ENCODE measurements around the gene PRPH2. TPM values are rescaled to one million over a fixed set of nuclear protein-coding genes. Genes with fewer than 3 reads are reported as not detected.
"Not testable (repeated sequence)": the region's sequence is repeated elsewhere in the genome, so short reads cannot be mapped to it uniquely, and the experiment has no call there.

PRPH2 gene
- total RNA-seq, 2 donors from 2014 or later: not detected

DNA sequence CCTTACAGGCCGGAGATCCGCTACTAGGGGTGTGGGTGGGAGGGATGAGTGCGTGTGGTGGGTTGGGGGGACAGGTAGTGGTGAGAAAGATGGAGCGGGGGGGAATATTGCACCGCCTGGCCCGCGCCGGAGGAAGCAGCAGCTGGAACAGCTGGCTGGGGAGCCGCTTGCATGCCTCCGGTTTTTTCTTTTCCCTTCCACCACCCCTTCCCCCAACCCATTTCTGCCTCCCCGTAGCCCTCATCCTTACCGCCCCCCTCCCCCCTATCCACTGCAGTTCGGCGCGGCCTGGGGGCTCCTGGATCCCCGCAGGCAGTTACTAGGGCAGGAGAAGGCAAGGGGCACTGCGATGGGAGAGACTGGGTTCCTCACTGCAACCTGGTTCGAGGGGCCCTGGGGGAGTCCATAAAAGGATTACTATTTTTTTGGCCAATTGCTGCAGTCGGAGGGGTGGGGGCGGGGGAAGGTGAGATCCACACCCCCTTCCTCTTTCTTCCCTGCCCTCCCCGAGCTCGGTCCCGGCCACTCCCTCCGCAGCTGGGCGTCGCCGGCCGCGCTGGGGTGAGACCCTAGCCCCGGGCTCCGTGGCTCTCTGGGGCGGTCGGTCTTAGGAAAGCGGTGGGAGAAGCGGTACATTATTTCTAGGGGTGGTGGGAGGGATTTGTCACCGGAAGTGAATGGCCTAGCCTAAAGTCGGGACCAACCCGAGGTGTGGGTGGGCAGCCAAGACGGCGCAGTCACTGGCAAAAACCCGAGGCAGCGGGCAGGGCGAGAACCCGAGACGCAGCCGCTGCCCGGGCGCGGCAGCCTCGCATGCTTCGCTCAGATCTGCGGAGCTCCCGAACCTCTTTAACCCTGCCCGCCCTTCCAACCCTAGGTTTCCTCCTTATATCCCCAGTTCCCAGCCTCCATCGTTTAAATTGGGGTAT lies 24.3 kb upstream of the PRPH2 start:
- Mint-ChIP-seq H3K4me1 (peaks cover 14% of the 10 kb centered on the region), H3K36me3 (ENCODE audit: low read depth) (peaks cover 18% of the 10 kb centered on the region), H3K4me3 (peak overlapping the region; percentile 84), H3K27me3 (no peaks in the 10 kb centered on the region), H3K27ac (peak overlapping the region; percentile 88), H3K9me3 (no peaks in the 10 kb centered on the region)
- ATAC-seq (replicated peaks): peak; percentile 71

DNA sequence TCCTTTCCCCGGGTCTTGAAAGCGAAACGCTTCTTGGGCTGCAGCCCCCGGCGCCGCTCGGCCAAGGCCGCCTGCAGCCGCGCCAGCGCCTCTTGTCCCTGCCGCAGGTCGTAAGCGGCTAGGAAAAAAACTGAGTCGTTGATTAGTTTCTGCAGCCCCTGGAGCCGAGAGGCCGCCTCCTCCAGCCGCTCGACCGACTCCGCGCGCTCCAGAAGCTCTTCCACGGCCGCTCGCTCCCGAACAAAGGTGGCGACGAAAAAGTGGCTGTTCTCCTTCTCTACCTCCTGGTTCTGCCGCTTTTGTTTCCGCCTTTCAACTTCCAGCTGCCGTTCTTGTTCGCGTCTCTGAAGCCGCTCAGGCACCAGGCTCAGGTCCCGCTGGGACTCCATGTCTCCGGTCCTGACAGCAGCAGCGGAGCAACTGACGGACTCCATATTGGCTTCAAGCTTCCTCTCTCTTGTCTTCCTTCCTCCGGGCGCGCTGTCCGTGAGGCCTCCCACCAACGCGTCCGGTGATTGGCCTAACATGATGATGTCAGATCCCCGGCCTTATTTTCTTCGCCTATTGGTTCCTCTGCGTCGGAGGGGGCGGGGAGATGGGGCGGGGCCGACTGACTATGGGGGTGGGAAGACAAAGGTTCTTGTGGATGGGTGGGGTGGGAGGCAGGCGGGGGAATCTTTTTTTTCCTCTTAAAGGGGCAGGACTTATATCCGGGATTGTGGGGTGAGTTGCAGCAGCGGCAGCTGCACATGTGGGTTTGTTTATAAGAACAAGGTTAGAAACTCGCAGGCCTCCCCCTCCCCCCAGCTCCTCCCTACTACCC lies 23.5 kb upstream of the PRPH2 start, which contains the start of gene TBCC:
Gene TBCC, minus strand, starts transcription at position 464 of the 823 bp plus-strand sequence. Its CDS starts 30 bp downstream, at position 434.
- Mint-ChIP-seq H3K4me3 (peak within 1 kb of the TSS; percentile 84), H3K27ac (peak within 1 kb of the TSS; percentile 88), H3K4me1 (peaks cover 14% of the 10 kb centered on the region), H3K36me3 (ENCODE audit: low read depth) (peaks cover 14% of the 10 kb centered on the region), H3K9me3 (no peaks in the 10 kb centered on the region), H3K27me3 (no peaks in the 10 kb centered on the region)
- peak; percentile 82 for ATAC-seq (replicated peaks)

DNA sequence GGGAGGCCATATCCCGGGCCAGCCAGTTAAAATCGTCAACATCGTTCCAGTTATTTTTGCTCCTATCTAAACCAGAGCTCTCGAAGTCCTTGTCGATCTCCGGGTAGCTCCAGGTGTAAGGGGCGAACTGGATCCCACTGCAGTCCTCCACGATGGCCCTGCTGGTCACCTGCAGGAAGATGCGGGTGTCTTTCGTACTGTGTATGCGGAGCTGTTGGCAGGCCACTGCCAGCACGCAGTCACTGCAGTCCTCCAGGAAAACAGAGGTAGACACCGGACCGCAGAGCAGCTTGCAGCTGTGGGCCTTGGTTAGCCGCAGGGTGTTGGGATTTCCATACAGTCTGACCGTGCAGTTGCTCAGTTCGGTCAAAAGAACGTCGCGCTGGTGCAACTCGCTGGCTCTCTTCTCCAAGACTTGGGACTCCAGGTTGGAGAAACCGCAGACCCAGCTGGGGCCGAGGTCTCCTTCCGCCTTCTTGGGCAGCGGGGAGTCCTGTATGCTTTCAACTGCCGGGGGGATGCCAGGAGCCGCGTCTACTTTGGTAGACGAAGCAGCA lies 22.8 kb upstream of the PRPH2 start:
- Mint-ChIP-seq H3K36me3 (ENCODE audit: low read depth) (peaks cover 14% of the 10 kb centered on the region), H3K4me3 (peak overlapping the region; percentile 84), H3K9me3 (no peaks in the 10 kb centered on the region), H3K27ac (no peak overlapping the region), H3K27me3 (no peaks in the 10 kb centered on the region), H3K4me1 (peaks cover 14% of the 10 kb centered on the region)
- no peak for ATAC-seq (replicated peaks)

DNA sequence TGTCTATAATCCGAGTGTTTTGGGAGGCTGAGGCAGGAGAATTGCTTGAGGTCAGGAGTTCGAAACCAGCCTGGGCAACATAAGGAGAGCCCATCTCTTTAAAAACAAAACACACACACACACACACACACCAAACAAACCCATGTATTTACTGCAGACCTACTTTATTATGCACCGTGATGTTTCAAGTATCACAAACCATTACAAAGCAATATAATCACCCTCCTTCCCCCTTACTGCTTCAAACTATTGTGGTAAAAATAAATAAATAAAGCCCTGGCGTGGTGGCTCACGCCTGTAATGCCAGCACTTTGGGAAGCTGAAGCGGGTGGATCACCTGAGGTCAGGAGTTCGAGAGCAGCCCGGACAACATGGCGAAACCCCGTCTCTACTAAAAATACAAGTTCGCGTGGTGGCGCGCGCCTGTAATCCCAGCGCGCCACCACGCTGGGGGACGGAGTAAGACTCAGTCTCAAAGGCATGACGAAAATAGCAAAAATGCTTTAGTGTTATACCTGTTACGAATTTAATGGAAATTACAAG lies 22.0 kb upstream of the PRPH2 start:
- H3K4me3 Mint-ChIP-seq: peak overlapping the region; percentile 84
- no peaks in the 10 kb centered on the region for H3K27me3 Mint-ChIP-seq
- no peaks in the 10 kb centered on the region for H3K9me3 Mint-ChIP-seq
- H3K27ac Mint-ChIP-seq: no peak overlapping the region
- peaks cover 14% of the 10 kb centered on the region for H3K4me1 Mint-ChIP-seq
- no peak for ATAC-seq (replicated peaks)
- H3K36me3 Mint-ChIP-seq (ENCODE audit: low read depth): peaks cover 14% of the 10 kb centered on the region

DNA sequence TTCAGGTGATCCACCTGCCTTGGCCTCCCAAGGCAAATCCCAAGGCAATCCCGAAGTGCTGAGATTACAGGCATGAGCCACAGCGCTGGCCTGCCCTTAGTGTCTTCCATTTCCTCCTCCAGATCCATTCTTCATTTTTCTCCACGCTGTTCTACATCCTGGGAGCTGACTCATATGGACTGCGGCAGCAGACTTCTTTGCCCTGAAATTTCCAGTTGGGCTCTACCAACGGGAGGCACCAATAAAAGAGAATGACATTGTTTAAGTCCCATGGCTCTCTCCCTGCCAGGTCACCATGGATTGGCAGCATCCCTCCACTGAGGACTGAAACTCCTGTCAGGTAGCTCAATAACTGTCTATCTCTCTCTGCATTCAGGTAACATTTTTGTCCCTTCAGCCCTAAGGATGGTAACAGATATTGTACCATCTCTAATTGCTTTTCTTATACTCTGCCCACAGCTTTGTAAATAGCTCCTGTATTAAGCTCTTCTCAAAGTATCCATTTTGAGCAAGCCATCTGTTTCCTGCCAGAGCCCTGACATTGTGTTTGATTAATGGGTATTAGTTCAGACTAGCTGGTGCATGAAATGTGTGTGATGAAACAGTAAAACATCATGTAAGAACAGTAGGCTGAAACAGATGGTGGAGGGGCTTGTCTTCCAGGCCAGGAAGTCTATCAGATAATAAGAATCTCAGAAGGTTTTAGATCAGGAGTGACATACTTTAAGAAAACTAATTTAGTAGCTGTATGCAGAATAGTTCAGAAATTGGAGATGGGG lies 19.9 kb upstream of the PRPH2 start:
- no peak overlapping the region for H3K4me3 Mint-ChIP-seq
- no peak for ATAC-seq (replicated peaks)
- peaks cover 1% of the 10 kb centered on the region for H3K4me1 Mint-ChIP-seq
- peaks cover 10% of the 10 kb centered on the region for H3K36me3 Mint-ChIP-seq (ENCODE audit: low read depth)
- no peaks in the 10 kb centered on the region for H3K27me3 Mint-ChIP-seq
- no peak overlapping the region for H3K27ac Mint-ChIP-seq
- H3K9me3 Mint-ChIP-seq: no peaks in the 10 kb centered on the region

DNA sequence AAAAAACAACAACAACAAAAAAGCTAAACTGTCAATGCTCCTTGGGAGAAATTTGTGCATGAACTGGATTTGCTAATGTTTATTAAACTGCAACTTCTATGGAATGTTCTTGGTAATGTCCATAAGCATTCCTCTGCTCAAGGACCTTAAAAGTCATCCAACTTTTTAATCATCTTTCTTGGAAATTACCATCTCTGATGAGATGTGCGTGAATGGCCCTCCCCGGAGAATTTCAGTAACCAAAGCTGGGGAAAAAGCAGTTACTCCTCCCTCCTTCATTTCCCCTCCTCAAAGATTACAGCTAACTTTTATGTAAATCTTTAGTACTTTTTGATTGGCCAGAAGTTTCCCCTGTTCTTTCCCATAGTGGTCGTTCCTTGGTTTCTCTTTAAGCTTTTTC lies 18.3 kb upstream of the PRPH2 start:
- no peaks in the 10 kb centered on the region for H3K9me3 Mint-ChIP-seq
- H3K4me3 Mint-ChIP-seq: no peak overlapping the region
- H3K27me3 Mint-ChIP-seq: no peaks in the 10 kb centered on the region
- no peak overlapping the region for H3K27ac Mint-ChIP-seq
- ATAC-seq (replicated peaks): no peak
- H3K36me3 Mint-ChIP-seq (ENCODE audit: low read depth): peaks cover 2% of the 10 kb centered on the region
- H3K4me1 Mint-ChIP-seq: no peaks in the 10 kb centered on the region

DNA sequence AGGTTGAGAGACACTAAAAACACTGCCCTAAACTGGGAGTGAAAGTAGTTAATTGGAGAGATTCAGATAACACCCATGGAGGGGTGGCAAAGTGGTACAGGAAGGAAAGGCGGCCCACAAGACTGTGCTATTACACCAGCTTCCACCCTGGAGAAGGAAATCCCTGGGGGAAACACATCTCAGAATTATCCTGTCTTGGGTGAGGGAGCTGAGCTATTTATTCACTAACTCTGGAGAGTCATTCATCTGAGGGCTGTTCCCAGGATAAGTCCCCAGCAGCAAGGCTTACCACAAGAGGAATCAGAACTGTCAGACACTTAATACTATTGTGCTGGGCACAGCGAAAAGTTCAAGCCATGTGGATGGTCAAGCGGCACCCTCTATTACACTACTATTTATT lies 13.6 kb upstream of the PRPH2 start:
- no peaks in the 10 kb centered on the region for H3K27me3 Mint-ChIP-seq
- no peak for ATAC-seq (replicated peaks)
- H3K9me3 Mint-ChIP-seq: no peaks in the 10 kb centered on the region
- H3K4me1 Mint-ChIP-seq: no peaks in the 10 kb centered on the region
- no peak overlapping the region for H3K27ac Mint-ChIP-seq
- no peak overlapping the region for H3K4me3 Mint-ChIP-seq
- no peaks in the 10 kb centered on the region for H3K36me3 Mint-ChIP-seq (ENCODE audit: low read depth)

DNA sequence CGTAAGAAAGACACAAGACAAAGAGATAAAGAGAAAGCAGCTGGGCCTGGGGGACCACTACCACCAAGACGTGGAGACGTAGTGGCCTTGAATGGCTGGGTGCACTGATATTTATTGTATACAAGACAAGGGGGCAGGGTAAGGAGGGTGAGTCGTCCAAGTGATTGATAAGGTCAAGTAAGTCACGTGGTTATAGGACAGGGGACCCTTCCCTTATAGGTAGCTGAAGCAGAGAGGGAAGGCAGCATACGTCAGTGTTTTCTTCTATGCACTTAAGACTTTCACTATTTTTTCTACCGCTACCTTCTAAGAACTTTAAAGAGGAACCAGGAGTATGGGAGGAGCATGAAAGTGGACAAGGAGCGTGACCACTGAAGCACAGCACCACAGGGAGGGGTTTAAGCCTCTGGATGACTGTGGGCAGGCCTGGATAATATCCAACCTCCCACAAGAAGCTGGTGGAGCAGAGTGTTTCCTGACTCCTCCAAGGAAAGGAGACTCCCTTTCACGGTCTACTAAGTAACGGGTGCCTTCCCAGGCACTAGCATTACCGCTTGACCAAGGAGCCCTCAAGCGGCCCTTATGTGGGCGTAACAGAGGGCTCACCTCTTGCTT lies 11.6 kb upstream of the PRPH2 start:
- not testable (repeated sequence) for H3K27me3 Mint-ChIP-seq; ATAC-seq (replicated peaks); H3K9me3 Mint-ChIP-seq; H3K36me3 Mint-ChIP-seq (ENCODE audit: low read depth); H3K27ac Mint-ChIP-seq; H3K4me3 Mint-ChIP-seq; H3K4me1 Mint-ChIP-seq

DNA sequence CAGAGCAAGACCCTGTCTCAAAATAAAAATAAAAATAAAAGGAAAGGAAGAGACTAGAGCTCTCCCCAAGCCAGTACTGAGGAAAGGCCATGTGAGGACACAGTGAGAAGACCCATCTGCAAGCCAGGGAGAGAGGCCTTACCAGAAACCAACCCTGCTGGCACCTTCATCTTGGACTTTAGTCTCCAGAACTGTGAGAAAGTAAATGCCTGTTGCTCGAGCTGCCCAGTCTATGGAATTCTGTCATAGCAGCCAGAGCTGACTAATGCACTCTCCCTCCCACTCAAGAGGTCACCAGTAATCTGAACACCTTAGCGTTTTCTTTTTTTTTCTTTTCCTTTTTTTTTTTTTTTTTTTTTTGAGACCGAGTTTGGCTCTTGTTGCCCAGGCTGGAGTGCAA lies 7.3 kb upstream of the PRPH2 start:
- Mint-ChIP-seq H3K4me3 (no peak overlapping the region), H3K36me3 (ENCODE audit: low read depth) (no peaks in the 10 kb centered on the region)
- no peak for ATAC-seq (replicated peaks)

DNA sequence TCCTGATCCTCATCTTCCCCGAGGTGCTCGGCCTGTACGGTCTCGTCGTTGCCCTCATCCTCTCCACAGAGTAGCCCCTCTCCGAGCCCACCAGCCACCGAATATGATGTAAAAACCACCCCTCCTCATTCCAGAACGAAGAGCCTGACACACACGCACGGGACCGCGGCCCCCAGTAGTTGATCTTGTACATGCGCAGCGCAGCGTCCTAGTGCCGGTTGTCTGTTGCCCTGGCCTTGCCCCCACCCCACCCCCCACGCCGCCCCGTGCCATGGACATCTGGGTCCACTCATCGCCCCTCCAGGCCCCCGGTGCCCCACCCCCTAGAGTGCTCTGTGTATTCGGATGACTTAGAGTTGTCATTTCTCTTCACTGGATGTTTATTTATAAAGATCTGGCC lies 5.2 kb upstream of the PRPH2 start:
- Mint-ChIP-seq H3K4me1 (peaks cover 12% of the 10 kb centered on the region), H3K27me3 (no peaks in the 10 kb centered on the region), H3K27ac (peak overlapping the region; percentile 92), H3K9me3 (no peaks in the 10 kb centered on the region), H3K4me3 (peak overlapping the region; percentile 79), H3K36me3 (ENCODE audit: low read depth) (no peaks in the 10 kb centered on the region)
- no peak for ATAC-seq (replicated peaks)

More for the DNA sequence above, 7.3 kb upstream of the PRPH2 start:
- Mint-ChIP-seq H3K9me3 (no peaks in the 10 kb centered on the region), H3K27me3 (no peaks in the 10 kb centered on the region), H3K27ac (no peak overlapping the region), H3K4me1 (peaks cover 12% of the 10 kb centered on the region)

DNA sequence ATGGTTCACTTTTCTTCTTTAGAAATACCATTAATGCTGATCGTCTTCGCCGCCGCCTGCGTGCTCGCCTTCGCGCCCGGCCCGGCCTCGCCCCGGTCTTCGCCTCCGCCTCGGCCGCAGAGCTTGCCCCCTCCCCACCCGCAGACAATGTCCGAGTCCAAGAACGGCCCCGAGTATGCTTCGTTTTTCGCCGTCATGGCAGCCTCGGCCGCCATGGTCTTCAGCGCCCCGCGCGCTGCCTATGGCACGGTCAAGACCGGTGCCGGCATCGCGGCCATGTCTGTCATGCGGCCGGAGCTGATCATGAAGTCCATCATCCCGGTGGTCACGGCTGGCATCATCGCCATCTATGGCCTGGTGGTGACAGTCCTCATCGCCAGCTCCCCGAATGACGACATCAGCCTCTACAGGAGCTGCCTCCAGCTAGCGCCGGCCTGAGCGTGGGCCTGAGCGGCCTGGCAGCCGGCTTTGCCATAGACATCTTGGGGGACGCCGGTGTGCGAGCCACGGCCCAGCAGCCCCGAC lies 4.8 kb upstream of the PRPH2 start:
- Mint-ChIP-seq H3K36me3 (ENCODE audit: low read depth) (no peaks in the 10 kb centered on the region), H3K4me3 (peak overlapping the region; percentile 79), H3K27me3 (no peaks in the 10 kb centered on the region), H3K4me1 (peaks cover 12% of the 10 kb centered on the region), H3K9me3 (no peaks in the 10 kb centered on the region), H3K27ac (peak overlapping the region; percentile 92)
- peak; percentile 13 for ATAC-seq (replicated peaks)

DNA sequence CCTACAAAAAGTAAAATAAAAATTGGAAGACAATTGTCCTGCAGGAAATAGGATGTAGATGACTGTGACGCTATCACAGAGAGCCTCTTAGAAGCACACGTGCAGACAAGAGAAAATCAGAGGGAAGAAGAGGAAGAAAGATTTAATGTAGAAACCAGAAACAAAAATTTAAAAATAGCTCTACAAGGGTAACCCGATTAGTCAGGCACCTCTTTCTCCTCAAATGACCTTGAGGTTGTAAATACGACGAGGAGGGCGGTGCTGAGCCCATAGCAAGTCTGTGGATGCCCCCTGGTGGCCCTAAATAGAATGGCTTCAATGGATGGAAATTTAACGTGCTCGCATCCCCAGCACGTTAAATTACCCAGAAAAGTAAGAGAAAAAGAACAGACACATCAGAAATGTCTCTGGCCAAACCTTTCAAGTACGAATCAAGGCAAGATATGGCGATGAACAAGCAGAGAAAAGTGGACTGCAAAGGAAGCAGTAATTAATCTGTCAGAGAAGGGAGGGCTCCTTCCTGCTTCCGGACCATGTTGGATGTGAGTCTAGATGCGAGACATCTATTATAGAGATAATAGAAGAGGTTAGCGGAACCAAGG lies 4.2 kb upstream of the PRPH2 start:
- peak; percentile 99 for ATAC-seq (replicated peaks)
- H3K4me3 Mint-ChIP-seq: peak overlapping the region; percentile 79
- H3K36me3 Mint-ChIP-seq (ENCODE audit: low read depth): no peaks in the 10 kb centered on the region
- H3K4me1 Mint-ChIP-seq: peaks cover 12% of the 10 kb centered on the region
- H3K9me3 Mint-ChIP-seq: no peaks in the 10 kb centered on the region
- H3K27me3 Mint-ChIP-seq: no peaks in the 10 kb centered on the region
- H3K27ac Mint-ChIP-seq: peak overlapping the region; percentile 92

DNA sequence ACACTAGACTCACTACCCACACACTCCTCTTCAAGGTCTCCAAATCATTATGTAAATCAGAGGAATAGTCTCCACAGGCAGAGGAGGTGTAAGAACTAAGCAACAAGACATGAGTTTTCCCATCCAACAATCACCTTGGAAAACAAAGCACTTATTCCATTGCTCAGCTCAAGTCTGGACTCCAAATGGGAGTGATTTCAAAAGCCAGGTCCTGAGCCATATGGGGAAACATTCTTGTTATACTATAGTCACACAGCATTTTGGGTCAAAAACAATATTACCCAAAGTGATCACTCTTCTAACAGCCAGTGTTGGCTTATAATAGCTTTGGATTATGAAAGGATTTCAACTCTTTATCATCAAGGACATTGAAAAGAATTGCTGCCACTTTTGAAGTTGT lies 3.6 kb upstream of the PRPH2 start:
- Mint-ChIP-seq H3K36me3 (ENCODE audit: low read depth) (no peaks in the 10 kb centered on the region), H3K4me3 (peak overlapping the region; percentile 79), H3K27me3 (no peaks in the 10 kb centered on the region), H3K27ac (peak overlapping the region; percentile 92), H3K4me1 (peaks cover 12% of the 10 kb centered on the region), H3K9me3 (no peaks in the 10 kb centered on the region)
- ATAC-seq (replicated peaks): no peak

Data from activated T-helper 17 cell treated with anti-CD3 and anti-CD28 coated beads, Interleukin-2, amount 50 U/mL, for 72 hours (primary cell).